Stomach (tissue), 19 donors: ENCODE data around the gene SIVA1. TPM values are rescaled to one million over a fixed set of nuclear protein-coding genes. Genes with fewer than 3 reads are reported as not detected.
A peak's percentile ranks its signal among the peaks of the same experiment; 100 is the strongest.

Experiments used
- DNase-seq, 2 donors: peaks; one replicate each; pipeline versions ENCODE4 v3.0.0 to v3.0.0-alpha.2; 2013 to 2019
- H3K27ac ChIP-seq, 5 donors: fragments of 200-600 bp in 4 of 5; sonication (generic) in 4 of 5; one replicate each; pipeline ENCODE4 v1.5.1; 2013 to 2019; ENCODE audit warnings: mild to moderate bottlenecking in 1 of 5, moderate library complexity in 1 of 5
- H3K27me3 ChIP-seq, 3 donors: fragments of 200-600 bp; sonication (generic); one replicate each; pipeline ENCODE4 v1.5.1; 2017 to 2019; ENCODE audit warnings: mixed run types in 1 of 3
- H3K36me3 ChIP-seq, 4 donors: fragments of 200-600 bp; sonication (generic); 1 replicate in 3 of 4; 2 replicates in 1 of 4; pipeline ENCODE4 v1.5.1; 2016 to 2019
- H3K4me1 ChIP-seq, 4 donors: fragments of 200-600 bp; sonication (generic); one replicate each; pipeline ENCODE4 v1.5.1; 2016 to 2019
- H3K4me3 ChIP-seq, 4 donors: fragments of 200-600 bp; sonication (generic) in 3 of 4; one replicate each; pipeline ENCODE4 v1.5.1; 2016 to 2019; ENCODE audit warnings: mild to moderate bottlenecking in 1 of 4
- H3K9me3 ChIP-seq, 4 donors: fragments of 200-600 bp; sonication (generic); one replicate each; pipeline ENCODE4 v1.5.1; 2016 to 2019
- EP300 ChIP-seq: sonication (generic); formaldehyde crosslinking; IDR thresholded peaks from one replicate; pipeline ENCODE4 v1.6.1; 2017; ENCODE audit warnings: antibody characterized with exemption
- POLR2A ChIP-seq, 4 donors: fragments of 450-650 bp; IDR thresholded peaks; one replicate each; pipeline ENCODE4 v1.6.1; 2016; ENCODE audit warnings: antibody characterized with exemption in 4 of 4, control low read depth in 2 of 4, mild to moderate bottlenecking in 1 of 4, moderate library complexity in 1 of 4
- POLR2AphosphoS5 ChIP-seq, 3 donors: sonication (generic); formaldehyde crosslinking; IDR thresholded peaks; one replicate each; pipeline ENCODE4 v1.6.1; 2016; ENCODE audit warnings: antibody characterized with exemption in 3 of 3
- WGBS, 5 donors: extraction: QIAGEN DNeasy Blood & Tissue Kit in 3 of 5; methylation state at CpG; one replicate each; pipeline versions ENCODE4 v1.1.5 to v1.1.7; 2013 to 2018; 5-methylcytosine and 5-hydroxymethylcytosine counted together
- intact Hi-C: fragments of 100-400 bp; cut with DNase I; formaldehyde crosslinking; loops from one replicate; pipeline ENCODE4 v1.15.1; 2023; ENCODE audit warnings: low total_unique reads
- long read RNA-seq, 10 donors: transcript quantifications; one replicate each; lab custom pipeline, GENCODE V29; 2026
- polyA plus RNA-seq, 3 donors: library from polyadenylated mRNA; stranded (reverse); fragments of 200-250 nt; gene quantifications; one replicate each; pipeline ENCODE4 v1.2.3, GENCODE V29; 2013
- total RNA-seq, 5 donors: library from RNA; depleted of rRNA; stranded (reverse); fragments of >200 nt; gene quantifications; one replicate each; pipeline versions ENCODE4 v1.1.0 to v1.2.3, GENCODE V29; 2014 to 2016
- TF ChIP-seq, protein P1 (sequence below), 7 experiments: fragments of 450-650 bp in 4 of 7; fragments of 200-600 bp in 3 of 7; sonication (generic) in 3 of 7; IDR thresholded peaks; one replicate each; pipeline ENCODE4 v1.5.1; 2016 to 2019; ENCODE audit warnings: antibody characterized with exemption in 7 of 7, control low read depth in 2 of 7, mild to moderate bottlenecking in 1 of 7
- donor health status: healthy with polysubstance abuse.
- donor health status: Bipolar disorder and iron deficiency.
- donor health status: healthy.

Gene SIVA1, protein sequence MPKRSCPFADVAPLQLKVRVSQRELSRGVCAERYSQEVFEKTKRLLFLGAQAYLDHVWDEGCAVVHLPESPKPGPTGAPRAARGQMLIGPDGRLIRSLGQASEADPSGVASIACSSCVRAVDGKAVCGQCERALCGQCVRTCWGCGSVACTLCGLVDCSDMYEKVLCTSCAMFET
- total RNA-seq (100 to 1,000 TPM in 4 of 5 donors, 10 to 100 TPM in 1; 73.3 to 366 (median 252) TPM), polyA plus RNA-seq (100 to 1,000 TPM; 200 to 247 (median 213) TPM)
- long read RNA-seq, donor 1, transcript SIVA1-201 (4 exons, 802 nt) = major isoform, 32 of 65 reads
- long read RNA-seq, donor 1, partial matches to known transcripts = 30 of 65 reads
- long read RNA-seq, donor 1, other reads (novel, unspliced or antisense) = 0 of 65 reads
- long read RNA-seq, donor 2, full-length matches to known transcripts = 45 of 62 reads
- long read RNA-seq, donor 2, partial matches to known transcripts = 17 of 62 reads
- long read RNA-seq, donor 2, other reads (novel, unspliced or antisense) = 0 of 62 reads
- long read RNA-seq, donor 3, full-length matches to known transcripts = 24 of 49 reads
- long read RNA-seq, donor 3, partial matches to known transcripts = 19 of 49 reads
- long read RNA-seq, donor 3, other reads (novel, unspliced or antisense) = 6 of 49 reads
- long read RNA-seq, donor 4, transcript SIVA1-201 (4 exons, 802 nt) = major isoform, 11 of 11 reads
- long read RNA-seq, donor 4, partial matches to known transcripts = 0 of 11 reads
- long read RNA-seq, donor 4, other reads (novel, unspliced or antisense) = 0 of 11 reads
- long read RNA-seq, donor 5, transcript SIVA1-201 (4 exons, 802 nt) = major isoform, 53 of 74 reads
- long read RNA-seq, donor 5, partial matches to known transcripts = 12 of 74 reads
- long read RNA-seq, donor 5, other reads (novel, unspliced or antisense) = 5 of 74 reads
- long read RNA-seq, donor 6, full-length matches to known transcripts = 110 of 176 reads
- long read RNA-seq, donor 6, partial matches to known transcripts = 52 of 176 reads
- long read RNA-seq, donor 6, other reads (novel, unspliced or antisense) = 14 of 176 reads
- long read RNA-seq, donor 7, transcript SIVA1-201 (4 exons, 802 nt) = major isoform, 58 of 96 reads
- long read RNA-seq, donor 7, partial matches to known transcripts = 23 of 96 reads
- long read RNA-seq, donor 7, other reads (novel, unspliced or antisense) = 9 of 96 reads
- long read RNA-seq, donor 8, transcript SIVA1-201 (4 exons, 802 nt) = major isoform, 39 of 90 reads
- long read RNA-seq, donor 8, partial matches to known transcripts = 41 of 90 reads
- long read RNA-seq, donor 8, other reads (novel, unspliced or antisense) = 7 of 90 reads
- long read RNA-seq, donor 9, transcript SIVA1-202 (3 exons, 550 nt) = minor isoform, 5 of 82 reads
- long read RNA-seq, donor 9, transcript SIVA1-201 (4 exons, 802 nt) = major isoform, 49 of 82 reads
- long read RNA-seq, donor 9, partial matches to known transcripts = 20 of 82 reads
- long read RNA-seq, donor 9, other reads (novel, unspliced or antisense) = 5 of 82 reads
- long read RNA-seq, donor 10, transcript SIVA1-201 (4 exons, 802 nt) = major isoform, 22 of 36 reads
- long read RNA-seq, donor 10, partial matches to known transcripts = 11 of 36 reads
- long read RNA-seq, donor 10, other reads (novel, unspliced or antisense) = 0 of 36 reads

DNA sequence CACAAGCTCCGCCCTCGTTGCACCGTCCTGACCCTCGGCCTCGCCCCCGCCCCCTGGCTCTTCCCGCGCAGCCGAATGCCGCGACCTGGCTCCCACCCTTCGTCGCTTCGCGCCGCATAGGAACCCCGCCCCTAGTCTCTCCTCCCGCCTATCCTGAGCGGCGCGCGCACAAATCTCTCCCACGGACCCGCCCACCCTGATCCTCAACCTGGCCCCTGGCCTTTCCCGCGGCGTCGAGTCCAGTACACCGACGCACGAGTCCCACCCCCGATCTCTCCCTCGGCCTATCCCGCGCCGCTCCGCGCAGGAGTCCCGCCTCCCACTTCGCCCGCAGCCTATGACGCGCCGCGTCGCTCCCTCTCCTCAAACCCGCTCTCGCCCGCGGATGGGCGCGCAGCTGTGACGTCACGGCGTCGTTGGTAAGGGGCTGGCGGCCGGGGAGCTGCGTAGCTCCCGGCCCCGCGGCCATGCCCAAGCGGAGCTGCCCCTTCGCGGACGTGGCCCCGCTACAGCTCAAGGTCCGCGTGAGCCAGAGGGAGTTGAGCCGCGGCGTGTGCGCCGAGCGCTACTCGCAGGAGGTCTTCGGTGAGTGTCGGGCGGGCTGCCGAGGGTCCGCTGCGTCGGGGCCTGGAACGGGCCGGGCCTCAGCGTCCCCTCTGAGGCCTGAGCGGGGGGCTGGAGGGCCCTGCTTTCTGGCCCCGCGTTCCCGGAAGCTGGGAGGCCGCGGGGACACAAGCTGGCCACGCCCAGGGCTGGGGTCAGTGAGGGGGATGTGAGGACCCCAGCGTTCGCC is at the start of gene SIVA1:
Gene SIVA1, plus strand, starts transcription at position 413 of the 793 bp plus-strand sequence. Its CDS starts 55 bp downstream, at position 468.
- 0 to 1% (median 0%) methylated on average over 21 to 95 of the region's 95 CpGs for WGBS, 5 donors
- H3K4me3 ChIP-seq = peak within 1 kb of the TSS; percentile 64 to 99 (median 92)
- peak within 1 kb of the TSS; percentile 84 to 92 (median 91) for H3K27ac ChIP-seq
- peaks cover 24 to 29% (median 29%) of the 10 kb centered on the region in 4 donors for H3K36me3 ChIP-seq
- H3K27me3 ChIP-seq = no peaks in the 10 kb centered on the region
- DNase-seq = peak; percentile 100
- intact Hi-C loops = no loop called here
- H3K4me1 ChIP-seq = peaks cover 43 to 67% (median 58%) of the 10 kb centered on the region in 4 donors
- TF ChIP-seq, protein P1, sequence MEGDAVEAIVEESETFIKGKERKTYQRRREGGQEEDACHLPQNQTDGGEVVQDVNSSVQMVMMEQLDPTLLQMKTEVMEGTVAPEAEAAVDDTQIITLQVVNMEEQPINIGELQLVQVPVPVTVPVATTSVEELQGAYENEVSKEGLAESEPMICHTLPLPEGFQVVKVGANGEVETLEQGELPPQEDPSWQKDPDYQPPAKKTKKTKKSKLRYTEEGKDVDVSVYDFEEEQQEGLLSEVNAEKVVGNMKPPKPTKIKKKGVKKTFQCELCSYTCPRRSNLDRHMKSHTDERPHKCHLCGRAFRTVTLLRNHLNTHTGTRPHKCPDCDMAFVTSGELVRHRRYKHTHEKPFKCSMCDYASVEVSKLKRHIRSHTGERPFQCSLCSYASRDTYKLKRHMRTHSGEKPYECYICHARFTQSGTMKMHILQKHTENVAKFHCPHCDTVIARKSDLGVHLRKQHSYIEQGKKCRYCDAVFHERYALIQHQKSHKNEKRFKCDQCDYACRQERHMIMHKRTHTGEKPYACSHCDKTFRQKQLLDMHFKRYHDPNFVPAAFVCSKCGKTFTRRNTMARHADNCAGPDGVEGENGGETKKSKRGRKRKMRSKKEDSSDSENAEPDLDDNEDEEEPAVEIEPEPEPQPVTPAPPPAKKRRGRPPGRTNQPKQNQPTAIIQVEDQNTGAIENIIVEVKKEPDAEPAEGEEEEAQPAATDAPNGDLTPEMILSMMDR (IDR thresholded peaks at IDR 0.05) = no peak
- TF ChIP-seq POLR2AphosphoS5 (IDR thresholded peaks at IDR 0.05) (peak; percentile 83 to 95 (median 91)), POLR2A (IDR thresholded peaks at IDR 0.05) (peak in 1 of 4 donors; percentile 61), EP300 (no peak)
- H3K9me3 ChIP-seq = no peaks in the 10 kb centered on the region

GRCh38 chr14:104703269-104703668 is 49.7 kb upstream of the SIVA1 start:
- H3K9me3 ChIP-seq = no peaks in the 10 kb centered on the region
- intact Hi-C loops = no loop called here
- H3K27ac ChIP-seq = no peak overlapping the region
- no peak overlapping the region for H3K4me3 ChIP-seq
- DNase-seq = no peak
- WGBS, 5 donors = 92 to 94% (median 94%) methylated on average over 13 to 28 of the region's 28 CpGs
- H3K36me3 ChIP-seq = peaks cover 26 to 70% (median 63%) of the 10 kb centered on the region in 4 donors
- no peaks in the 10 kb centered on the region for H3K27me3 ChIP-seq
- no peak for TF ChIP-seq EP300
- TF ChIP-seq, protein P1 (IDR thresholded peaks at IDR 0.05) = no peak
- TF ChIP-seq POLR2A (IDR thresholded peaks at IDR 0.05) = no peak
- TF ChIP-seq POLR2AphosphoS5 (IDR thresholded peaks at IDR 0.05) = no peak
- H3K4me1 ChIP-seq = peaks cover 9 to 40% (median 30%) of the 10 kb centered on the region in 4 donors

- Histone ChIP-seq H3K4me3 (no peak overlapping the region), H3K36me3 (peaks cover 26 to 74% (median 66%) of the 10 kb centered on the region in 4 donors), H3K9me3 (no peaks in the 10 kb centered on the region), H3K27ac (no peak overlapping the region), H3K27me3 (no peaks in the 10 kb centered on the region), H3K4me1 (peaks cover 4 to 40% (median 27%) of the 10 kb centered on the region in 4 donors)
- 97 to 98% (median 98%) methylated on average over 22 of the region's 22 CpGs for WGBS, 5 donors
- no peak for DNase-seq
- intact Hi-C loops = no loop called here
- TF ChIP-seq, protein P1 (IDR thresholded peaks at IDR 0.05) = no peak
- no peak for TF ChIP-seq EP300
- TF ChIP-seq POLR2AphosphoS5 (IDR thresholded peaks at IDR 0.05) = no peak
- TF ChIP-seq POLR2A (IDR thresholded peaks at IDR 0.05) = no peak
Measured at GRCh38 chr14:104704252-104704651, 48.7 kb upstream of the SIVA1 start.
